Activated T-helper 17 cell treated with anti-CD3 and anti-CD28 coated beads, Interleukin-2, amount 50 U/mL, for 72 hours (primary cell): Measurements from ENCODE around the gene DIP2B. TPM values are rescaled to one million over a fixed set of nuclear protein-coding genes. Genes with fewer than 3 reads are reported as not detected.

Experiments used
- ATAC-seq: fragments of 150-1000 bp; cut with Tn5 transposase; replicated peaks from 2 replicates; pipeline ENCODE4 v1.10.0; 2021; ENCODE audit warnings: mild to moderate bottlenecking, moderate library complexity
- H3K27ac Mint-ChIP-seq: one replicate; pipeline ENCODE4 v1.8.0; 2022; ENCODE audit warnings: mixed read lengths
- H3K27me3 Mint-ChIP-seq: one replicate; pipeline ENCODE4 v1.8.0; 2022; ENCODE audit warnings: mixed read lengths
- H3K36me3 Mint-ChIP-seq: one replicate; pipeline ENCODE4 v1.8.0; 2022; ENCODE audit warnings: low read depth, mild to moderate bottlenecking, mixed read lengths
- H3K4me1 Mint-ChIP-seq: one replicate; pipeline ENCODE4 v1.8.0; 2022; ENCODE audit warnings: mixed read lengths
- H3K4me3 Mint-ChIP-seq: one replicate; pipeline ENCODE4 v1.8.0; 2022; ENCODE audit warnings: mild to moderate bottlenecking, mixed read lengths
- H3K9me3 Mint-ChIP-seq: one replicate; pipeline ENCODE4 v1.8.0; 2022; ENCODE audit warnings: mixed read lengths
- total RNA-seq, 2 donors: library from RNA; stranded (reverse); gene quantifications; one replicate each; pipeline ENCODE4 v1.2.3, GENCODE V29; 2022

DIP2B gene
- total RNA-seq, 2 donors from 2014 or later, result 18.6 to 20.1 TPM

DNA sequence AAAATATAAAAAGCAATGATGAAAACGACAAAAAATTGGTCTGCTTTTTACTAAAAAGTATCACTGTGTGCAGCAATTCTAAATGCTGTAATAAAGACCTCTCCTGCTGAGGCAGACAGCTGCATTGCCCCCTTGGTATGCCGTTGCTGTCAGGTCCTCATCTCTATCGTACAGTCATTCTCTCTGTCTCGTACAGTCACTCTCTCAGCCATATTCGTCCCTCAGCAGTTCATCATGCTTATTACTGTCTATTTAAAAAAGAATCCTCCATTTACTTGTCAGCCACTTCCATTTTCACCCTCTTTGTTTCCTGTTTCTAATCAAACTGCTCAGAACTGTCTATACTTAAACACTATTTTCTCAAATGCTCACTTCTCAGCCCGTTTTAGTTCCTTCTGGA, 123.6 kb downstream of the DIP2B start:
- Mint-ChIP-seq H3K27ac (no peak overlapping the region), H3K9me3 (no peaks in the 10 kb centered on the region), H3K36me3 (peaks cover 47% of the 10 kb centered on the region), H3K4me3 (no peak overlapping the region), H3K27me3 (no peaks in the 10 kb centered on the region), H3K4me1 (peaks cover 11% of the 10 kb centered on the region)
- no peak for ATAC-seq

DNA sequence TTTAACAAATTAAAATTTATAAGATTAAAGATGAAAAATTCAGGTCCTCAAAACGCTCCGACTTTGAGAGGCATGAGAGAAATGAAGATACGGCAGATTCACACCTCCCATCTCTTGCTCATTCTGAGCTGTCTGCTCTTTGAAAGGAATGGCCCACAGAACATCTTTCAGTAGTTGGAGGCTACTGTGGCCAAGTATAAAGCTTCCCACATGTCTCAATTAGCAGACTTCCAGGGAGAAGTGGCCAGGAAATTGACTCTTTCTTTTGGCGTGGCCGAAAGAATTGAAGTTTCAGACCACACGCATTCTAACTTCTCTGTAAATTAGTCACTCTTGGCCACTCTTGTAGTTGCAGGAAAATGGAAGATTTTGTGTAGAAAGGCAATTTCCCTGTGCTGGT, 129.2 kb downstream of the DIP2B start:
- Mint-ChIP-seq H3K4me1 (no peaks in the 10 kb centered on the region), H3K27me3 (no peaks in the 10 kb centered on the region), H3K27ac (no peak overlapping the region), H3K9me3 (no peaks in the 10 kb centered on the region), H3K36me3 (peaks cover 33% of the 10 kb centered on the region), H3K4me3 (no peak overlapping the region)
- peak; percentile 18 for ATAC-seq

DNA sequence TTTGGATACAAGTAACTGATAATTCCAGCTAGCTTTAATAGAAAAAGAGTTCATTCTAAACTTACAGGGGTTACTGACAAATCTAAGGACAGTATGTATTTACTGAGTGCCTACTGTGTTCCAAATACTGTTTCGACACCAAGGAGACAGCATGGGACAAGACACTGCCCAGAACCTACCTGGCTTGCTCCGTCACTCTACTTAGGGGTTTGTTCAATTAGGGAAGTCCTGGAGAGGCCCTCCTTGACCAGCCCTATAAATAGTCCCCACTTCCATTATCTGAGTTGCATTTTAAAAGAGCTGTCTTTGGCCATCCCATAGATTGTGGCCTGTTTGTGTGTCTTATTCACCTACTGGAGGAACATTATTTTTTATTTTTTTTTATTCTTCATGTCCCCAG, 129.6 kb downstream of the DIP2B start:
- Mint-ChIP-seq H3K27ac (no peak overlapping the region), H3K4me3 (no peak overlapping the region), H3K9me3 (no peaks in the 10 kb centered on the region), H3K36me3 (peaks cover 29% of the 10 kb centered on the region), H3K27me3 (no peaks in the 10 kb centered on the region), H3K4me1 (no peaks in the 10 kb centered on the region)
- ATAC-seq, result no peak

GRCh38 chr12:50635364-50635763, 130.6 kb downstream of the DIP2B start:
- Mint-ChIP-seq H3K27me3 (no peaks in the 10 kb centered on the region), H3K4me3 (no peak overlapping the region), H3K4me1 (no peaks in the 10 kb centered on the region), H3K27ac (peak overlapping the region; percentile 45), H3K9me3 (no peaks in the 10 kb centered on the region), H3K36me3 (peaks cover 22% of the 10 kb centered on the region)
- no peak for ATAC-seq

DNA sequence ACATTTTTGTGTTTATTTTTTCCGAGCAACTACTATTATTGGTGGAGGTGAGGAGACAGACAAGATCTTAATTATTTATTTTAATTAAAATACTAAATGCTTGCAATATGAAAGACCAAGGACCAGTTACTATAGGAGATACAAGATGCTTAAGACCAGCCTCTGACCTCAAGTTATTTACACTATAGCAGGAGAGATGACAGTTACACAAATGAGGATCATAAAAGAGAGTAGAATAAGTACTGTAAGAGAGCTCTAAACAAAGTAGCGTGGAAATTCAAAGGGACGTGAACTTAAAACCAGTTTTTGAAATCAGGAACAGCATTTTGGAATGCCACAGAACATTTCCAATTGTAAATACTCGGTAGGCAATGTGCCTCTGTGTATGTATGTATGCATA, 131.1 kb downstream of the DIP2B start:
- H3K27me3 Mint-ChIP-seq, result no peaks in the 10 kb centered on the region
- H3K4me3 Mint-ChIP-seq, result no peak overlapping the region
- no peaks in the 10 kb centered on the region for H3K9me3 Mint-ChIP-seq
- no peaks in the 10 kb centered on the region for H3K4me1 Mint-ChIP-seq
- peaks cover 23% of the 10 kb centered on the region for H3K36me3 Mint-ChIP-seq
- H3K27ac Mint-ChIP-seq, result peak overlapping the region; percentile 45
- ATAC-seq, result no peak

DNA sequence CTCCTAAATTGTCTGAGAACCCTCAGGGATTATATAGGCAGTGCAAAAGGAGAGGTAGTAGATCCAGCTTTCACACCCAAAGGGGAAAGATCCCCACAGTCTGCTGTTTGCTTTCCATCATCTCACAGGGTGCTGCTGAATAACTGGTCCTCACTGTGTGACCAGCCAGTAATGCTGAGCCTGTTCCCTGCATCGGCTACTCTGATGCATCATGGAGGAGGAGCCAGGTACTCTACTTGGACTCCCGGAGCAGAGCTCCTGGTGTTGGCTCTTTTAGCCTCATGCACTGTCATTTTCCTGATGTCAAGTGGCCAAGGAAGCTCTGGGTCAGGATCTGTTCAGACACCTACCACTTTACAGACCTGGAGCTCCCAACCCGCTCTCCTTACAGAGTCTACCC, 131.7 kb downstream of the DIP2B start:
- Mint-ChIP-seq H3K27ac (peak overlapping the region; percentile 45), H3K27me3 (no peaks in the 10 kb centered on the region), H3K4me1 (no peaks in the 10 kb centered on the region), H3K4me3 (no peak overlapping the region), H3K36me3 (peaks cover 23% of the 10 kb centered on the region), H3K9me3 (no peaks in the 10 kb centered on the region)
- ATAC-seq, result no peak

DNA sequence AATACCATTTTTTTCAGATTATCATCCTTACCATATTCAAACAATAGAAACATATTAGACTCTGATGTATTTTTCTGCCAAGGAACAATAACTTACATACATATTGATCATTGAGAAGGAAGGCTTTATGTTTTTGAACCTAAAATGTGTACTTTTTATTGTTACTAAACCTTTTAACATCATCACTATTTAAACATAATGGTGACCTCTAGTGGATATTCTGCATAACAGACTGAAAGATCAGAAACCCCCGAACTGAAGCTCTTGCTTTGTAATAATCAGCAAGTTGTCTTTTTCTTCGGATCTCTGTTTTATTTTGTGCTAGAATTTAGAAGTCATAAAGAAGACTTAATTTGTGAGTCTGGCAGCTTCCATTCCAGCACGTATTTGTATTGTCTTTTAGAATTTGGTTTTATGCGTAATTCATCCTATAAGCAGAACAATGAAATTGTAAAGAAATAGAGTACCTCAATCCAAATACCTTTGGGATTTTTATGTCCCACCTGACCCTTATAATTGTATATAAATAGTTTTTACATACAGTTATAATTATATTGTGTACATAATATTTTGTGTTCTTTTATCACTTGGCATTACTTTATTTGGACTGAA, 133.2 kb downstream of the DIP2B start:
- H3K27me3 Mint-ChIP-seq, result no peaks in the 10 kb centered on the region
- no peaks in the 10 kb centered on the region for H3K4me1 Mint-ChIP-seq
- H3K36me3 Mint-ChIP-seq, result peaks cover 30% of the 10 kb centered on the region
- no peaks in the 10 kb centered on the region for H3K9me3 Mint-ChIP-seq
- peak overlapping the region; percentile 39 for H3K27ac Mint-ChIP-seq
- H3K4me3 Mint-ChIP-seq, result no peak overlapping the region
- ATAC-seq, result peak; percentile 42

DNA sequence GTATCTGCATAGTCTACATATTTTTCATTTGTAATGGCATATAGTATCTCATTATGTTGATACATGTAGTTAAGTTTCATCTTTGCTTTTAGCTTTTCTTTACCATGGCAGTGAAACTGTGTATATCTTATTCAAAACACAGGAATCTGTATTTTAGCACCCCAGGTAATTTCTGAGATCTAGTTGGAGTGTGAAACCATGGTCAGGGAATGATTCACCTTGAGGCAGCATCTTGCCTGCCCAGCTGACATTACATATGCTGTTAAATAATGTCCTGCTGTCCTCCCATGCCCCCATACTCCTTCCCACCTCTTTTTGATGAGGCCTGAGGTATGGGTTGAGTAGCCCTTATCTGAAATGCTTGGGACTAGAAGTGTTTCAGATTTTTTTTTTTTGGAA, 133.7 kb downstream of the DIP2B start:
- peaks cover 30% of the 10 kb centered on the region for H3K36me3 Mint-ChIP-seq
- H3K9me3 Mint-ChIP-seq, result no peaks in the 10 kb centered on the region
- H3K27me3 Mint-ChIP-seq, result no peaks in the 10 kb centered on the region
- H3K27ac Mint-ChIP-seq, result no peak overlapping the region
- ATAC-seq, result peak; percentile 16
- no peak overlapping the region for H3K4me3 Mint-ChIP-seq
- H3K4me1 Mint-ChIP-seq, result no peaks in the 10 kb centered on the region

GRCh38 chr12:50639721-50640120, 134.9 kb downstream of the DIP2B start:
- no peak overlapping the region for H3K4me3 Mint-ChIP-seq
- no peak for ATAC-seq
- H3K9me3 Mint-ChIP-seq, result no peaks in the 10 kb centered on the region
- H3K36me3 Mint-ChIP-seq, result peaks cover 41% of the 10 kb centered on the region
- no peaks in the 10 kb centered on the region for H3K27me3 Mint-ChIP-seq
- no peak overlapping the region for H3K27ac Mint-ChIP-seq
- no peaks in the 10 kb centered on the region for H3K4me1 Mint-ChIP-seq

DNA sequence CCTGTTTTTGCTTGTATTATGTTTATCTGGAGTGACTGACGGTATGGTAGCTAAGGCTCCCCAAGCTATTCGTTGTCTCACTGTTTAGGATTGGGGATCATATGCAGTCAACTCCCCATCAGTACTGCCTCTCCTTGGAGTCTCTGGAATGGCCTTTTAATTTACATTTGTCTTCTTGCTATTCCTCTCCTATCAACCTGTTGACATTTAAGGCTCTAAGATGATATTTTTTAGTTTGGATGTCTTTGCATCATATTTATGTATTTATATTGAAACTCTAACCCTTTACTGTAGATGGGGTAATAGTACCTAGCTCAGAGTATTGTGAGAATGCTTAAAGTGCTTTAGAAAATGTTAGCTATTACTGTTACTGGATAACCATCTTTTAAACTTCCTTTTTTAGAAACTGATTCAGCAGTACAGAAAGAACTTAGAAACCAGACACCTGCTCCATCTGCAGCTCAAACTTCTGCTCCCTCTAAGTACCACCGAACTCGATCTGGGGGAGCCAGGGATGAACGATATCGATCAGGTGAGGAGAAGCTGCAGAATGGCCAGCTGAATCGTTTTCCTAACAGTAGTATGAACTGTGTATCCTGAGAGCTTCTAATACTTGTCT, 135.6 kb downstream of the DIP2B start:
- Mint-ChIP-seq H3K36me3 (peaks cover 41% of the 10 kb centered on the region), H3K27ac (no peak overlapping the region), H3K9me3 (no peaks in the 10 kb centered on the region), H3K4me1 (no peaks in the 10 kb centered on the region), H3K4me3 (no peak overlapping the region), H3K27me3 (no peaks in the 10 kb centered on the region)
- ATAC-seq, result no peak

DNA sequence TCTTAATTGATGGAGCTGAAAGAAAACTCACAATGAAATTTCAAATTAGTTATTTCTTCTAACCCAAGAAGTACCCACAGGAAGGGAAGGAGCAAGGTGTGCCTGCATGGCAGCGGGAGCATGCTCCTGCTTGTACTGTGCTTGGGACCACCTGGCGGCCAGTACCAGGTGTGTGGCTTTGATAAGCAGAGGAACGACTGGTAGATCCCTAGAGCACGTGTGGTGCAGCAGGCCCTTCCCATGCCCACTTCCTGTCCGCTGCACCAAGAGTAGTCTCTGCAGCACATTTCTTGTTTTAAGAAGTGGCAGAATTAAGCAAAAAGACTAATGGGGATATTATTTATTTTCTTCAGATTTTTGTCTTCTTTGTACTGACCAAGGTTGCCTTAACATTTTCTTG, 136.8 kb downstream of the DIP2B start:
- H3K4me3 Mint-ChIP-seq, result no peak overlapping the region
- H3K27ac Mint-ChIP-seq, result no peak overlapping the region
- H3K4me1 Mint-ChIP-seq, result no peaks in the 10 kb centered on the region
- peaks cover 41% of the 10 kb centered on the region for H3K36me3 Mint-ChIP-seq
- no peaks in the 10 kb centered on the region for H3K27me3 Mint-ChIP-seq
- no peaks in the 10 kb centered on the region for H3K9me3 Mint-ChIP-seq
- no peak for ATAC-seq

DNA sequence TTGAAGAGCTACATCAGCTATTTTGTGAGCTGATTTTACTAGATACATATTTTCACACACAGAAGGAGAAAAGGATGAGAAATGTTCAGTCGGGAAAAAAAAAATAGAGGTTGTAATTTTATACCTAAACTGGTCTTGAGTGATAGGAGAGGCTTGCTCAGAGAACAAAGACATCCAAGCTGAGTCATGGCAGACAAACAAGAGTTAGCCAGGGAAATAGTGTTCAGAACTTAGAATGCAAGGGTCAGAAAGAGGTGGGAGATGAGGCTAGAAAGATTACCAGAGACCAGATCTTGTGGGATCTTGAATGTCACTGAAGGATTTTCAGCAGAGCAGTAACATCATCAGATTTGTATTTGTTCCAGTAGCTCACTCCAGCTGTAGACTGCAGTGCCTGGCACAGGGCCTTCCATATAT, 137.3 kb downstream of the DIP2B start:
- H3K4me1 Mint-ChIP-seq, result no peaks in the 10 kb centered on the region
- H3K36me3 Mint-ChIP-seq, result peaks cover 41% of the 10 kb centered on the region

DNA sequence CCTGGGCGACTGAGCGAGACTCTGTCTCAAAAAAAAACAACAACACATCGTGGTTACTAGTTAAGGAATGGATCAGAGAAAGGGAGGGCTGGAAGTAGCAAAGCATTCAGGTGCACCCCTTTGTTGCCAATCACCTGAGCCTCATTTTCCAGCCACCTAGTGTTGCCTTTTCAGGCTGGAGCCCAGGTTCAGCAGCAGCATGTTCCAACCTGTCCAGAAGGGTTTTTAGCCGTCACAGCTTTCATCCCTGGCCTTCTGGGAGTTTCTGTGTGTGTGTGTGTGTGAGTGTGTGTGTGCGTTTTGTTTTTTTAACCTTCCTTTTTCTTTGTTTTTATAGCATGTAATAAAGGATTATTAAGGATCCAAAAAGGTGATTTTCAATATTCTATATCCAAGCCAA, 138.0 kb downstream of the DIP2B start:
- H3K27ac Mint-ChIP-seq, result no peak overlapping the region
- H3K9me3 Mint-ChIP-seq, result no peaks in the 10 kb centered on the region
- H3K36me3 Mint-ChIP-seq, result peaks cover 41% of the 10 kb centered on the region
- H3K4me1 Mint-ChIP-seq, result no peaks in the 10 kb centered on the region
- no peak for ATAC-seq
- H3K4me3 Mint-ChIP-seq, result no peak overlapping the region
- no peaks in the 10 kb centered on the region for H3K27me3 Mint-ChIP-seq

More for the DNA sequence above, 137.3 kb downstream of the DIP2B start:
- H3K27me3 Mint-ChIP-seq, result no peaks in the 10 kb centered on the region
- no peak for ATAC-seq
- H3K27ac Mint-ChIP-seq, result no peak overlapping the region
- no peaks in the 10 kb centered on the region for H3K9me3 Mint-ChIP-seq
- no peak overlapping the region for H3K4me3 Mint-ChIP-seq

DNA sequence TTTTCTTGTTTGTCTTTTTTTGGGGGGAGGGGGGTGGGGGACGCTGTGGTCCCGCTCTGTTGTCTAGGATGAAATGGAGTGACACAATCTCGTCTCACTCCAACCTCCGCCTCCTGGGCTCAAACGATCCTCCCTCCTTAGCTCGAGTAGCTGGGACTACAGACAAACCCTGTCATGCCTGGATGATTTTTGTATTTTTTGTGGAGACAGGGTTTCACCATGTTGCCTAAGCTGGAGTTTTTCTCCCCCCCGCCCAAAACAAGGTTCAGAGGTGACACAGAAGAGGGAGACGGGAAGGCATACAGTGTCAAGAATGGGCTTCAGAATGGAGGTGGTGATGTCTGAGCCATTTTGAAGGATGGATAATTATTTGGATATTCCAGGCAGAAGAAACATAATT, 142.2 kb downstream of the DIP2B start:
- no peak overlapping the region for H3K4me3 Mint-ChIP-seq
- no peak overlapping the region for H3K27ac Mint-ChIP-seq
- ATAC-seq, result no peak
- no peaks in the 10 kb centered on the region for H3K27me3 Mint-ChIP-seq
- no peaks in the 10 kb centered on the region for H3K4me1 Mint-ChIP-seq
- no peaks in the 10 kb centered on the region for H3K9me3 Mint-ChIP-seq
- peaks cover 24% of the 10 kb centered on the region for H3K36me3 Mint-ChIP-seq

- H3K9me3 Mint-ChIP-seq, result no peaks in the 10 kb centered on the region
- H3K4me3 Mint-ChIP-seq, result no peak overlapping the region
- no peak for ATAC-seq
- H3K27me3 Mint-ChIP-seq, result no peaks in the 10 kb centered on the region
- no peak overlapping the region for H3K27ac Mint-ChIP-seq
- peaks cover 20% of the 10 kb centered on the region for H3K36me3 Mint-ChIP-seq
- no peaks in the 10 kb centered on the region for H3K4me1 Mint-ChIP-seq
Observed at GRCh38 chr12:50647479-50647878, 142.7 kb downstream of the DIP2B start.
